Measurements from ENCODE around the gene PCDHGB3. TPM values are rescaled to one million over a fixed set of nuclear protein-coding genes. Genes with fewer than 3 reads are reported as not detected.
"Not testable (repeated sequence)": the region's sequence is repeated elsewhere in the genome, so short reads cannot be mapped to it uniquely, and the experiment has no call there.

Gene PCDHGB3
- total RNA-seq, 1 donor from 2014 or later, result 0.83 TPM

DNA sequence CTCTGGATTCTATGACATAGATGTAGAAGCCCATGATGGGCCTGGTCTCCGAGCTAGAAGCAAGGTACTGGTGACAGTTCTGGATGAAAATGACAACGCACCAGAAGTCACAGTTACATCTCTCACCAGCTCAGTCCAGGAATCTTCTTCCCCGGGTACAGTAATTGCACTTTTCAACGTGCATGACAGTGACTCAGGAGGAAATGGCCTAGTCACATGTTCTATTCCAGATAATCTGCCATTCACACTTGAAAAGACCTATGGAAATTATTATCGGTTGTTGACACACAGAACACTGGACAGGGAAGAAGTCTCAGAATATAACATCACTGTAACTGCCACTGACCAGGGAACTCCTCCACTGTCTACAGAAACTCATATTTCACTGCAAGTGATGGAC lies 13.9 kb upstream of the PCDHGB3 start:
- DNase-seq (ENCODE audit: low spot score), result no peak
- no peak for ATAC-seq

DNA sequence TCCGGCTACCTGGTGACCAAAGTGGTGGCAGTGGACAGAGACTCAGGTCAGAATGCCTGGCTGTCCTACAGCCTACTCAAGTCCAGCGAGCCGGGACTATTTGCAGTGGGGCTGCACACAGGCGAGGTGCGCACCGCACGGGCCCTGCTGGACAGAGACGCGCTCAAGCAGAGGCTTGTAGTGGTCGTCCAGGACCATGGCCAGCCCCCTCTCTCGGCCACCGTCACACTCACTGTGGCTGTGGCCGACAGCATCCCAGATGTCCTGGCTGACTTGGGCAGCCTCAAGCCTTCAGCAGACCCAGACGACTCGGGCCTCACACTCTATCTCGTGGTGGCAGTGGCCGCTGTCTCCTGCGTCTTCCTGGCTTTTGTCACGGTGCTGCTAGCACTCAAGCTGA lies 13.1 kb upstream of the PCDHGB3 start:
- DNase-seq (ENCODE audit: low spot score) (no peak), ATAC-seq (no peak)

DNA sequence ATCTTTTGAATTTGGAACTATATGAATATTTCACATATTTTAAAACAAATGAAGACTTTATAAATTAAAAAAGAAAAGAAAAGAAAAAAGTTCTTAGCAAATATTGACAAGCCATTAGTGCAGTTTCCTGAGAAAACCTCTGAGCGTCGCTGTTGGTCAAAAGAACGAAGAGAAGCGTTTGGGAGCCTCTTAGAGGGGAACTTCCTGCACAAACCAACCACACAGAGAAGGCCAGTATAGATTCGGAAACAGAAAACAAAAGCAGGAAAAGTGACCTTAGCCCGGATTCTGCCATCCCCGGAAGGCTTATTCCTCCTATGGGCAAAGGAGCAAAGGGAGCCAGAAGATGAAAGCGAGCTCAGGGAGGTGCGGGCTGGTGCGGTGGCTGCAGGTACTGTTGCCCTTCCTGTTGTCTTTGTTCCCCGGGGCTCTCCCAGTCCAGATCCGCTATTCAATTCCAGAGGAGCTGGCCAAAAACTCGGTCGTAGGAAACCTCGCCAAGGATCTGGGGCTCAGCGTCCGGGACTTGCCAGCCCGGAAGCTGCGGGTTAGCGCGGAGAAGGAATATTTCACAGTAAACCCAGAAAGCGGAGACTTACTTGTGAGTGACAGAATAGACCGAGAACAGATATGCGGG lies 10.1 kb upstream of the PCDHGB3 start, which contains the start of gene PCDHGB2:
Gene PCDHGB2 (plus strand): TSS at position 205 of the 637 bp plus-strand sequence. CDS start 142 bp downstream, at position 347.
- no peak for DNase-seq (ENCODE audit: low spot score)
- ATAC-seq, result peak; percentile 41

- no peak for DNase-seq (ENCODE audit: low spot score)
- ATAC-seq, result no peak
These were observed 9.4 kb upstream of the PCDHGB3 start for GRCh38 chr5:141360685-141361084.

- ATAC-seq (no peak), DNase-seq (ENCODE audit: low spot score) (no peak)
These were observed 7.3 kb upstream of the PCDHGB3 start for GRCh38 chr5:141362719-141363118.

DNA sequence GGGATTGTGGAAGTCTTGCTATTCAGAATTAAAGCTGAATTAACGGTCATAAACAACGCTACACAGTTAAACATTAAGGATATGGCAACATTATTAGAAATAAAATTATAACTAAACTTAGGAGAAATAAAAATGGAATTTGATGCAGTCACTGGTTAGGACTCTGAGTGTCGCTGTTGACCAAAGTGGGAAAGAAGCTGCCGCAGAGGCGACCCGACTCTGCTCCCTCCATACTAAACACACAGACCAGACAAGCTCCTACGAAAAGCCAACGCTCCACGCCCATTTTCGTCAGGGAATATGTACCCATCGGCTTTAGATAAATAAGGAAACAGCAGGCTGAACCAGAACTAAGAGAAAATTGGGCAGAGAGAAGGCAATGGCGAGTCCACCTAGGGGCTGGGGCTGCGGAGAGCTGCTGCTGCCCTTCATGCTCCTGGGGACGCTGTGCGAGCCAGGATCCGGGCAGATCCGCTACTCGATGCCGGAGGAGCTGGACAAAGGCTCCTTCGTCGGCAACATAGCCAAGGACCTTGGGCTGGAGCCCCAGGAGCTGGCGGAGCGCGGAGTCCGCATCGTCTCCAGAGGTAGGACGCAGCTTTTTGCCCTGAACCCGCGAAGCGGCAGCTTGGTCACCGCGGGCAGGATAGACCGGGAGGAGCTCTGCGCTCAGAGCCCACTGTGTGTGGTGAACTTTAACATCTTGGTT lies 5.9 kb upstream of the PCDHGB3 start, which contains the start of gene PCDHGA5:
Gene PCDHGA5 (plus strand): TSS at position 211 of the 709 bp plus-strand sequence. CDS start 169 bp downstream, at position 380.
- DNase-seq (ENCODE audit: low spot score), result no peak
- ATAC-seq, result no peak

DNA sequence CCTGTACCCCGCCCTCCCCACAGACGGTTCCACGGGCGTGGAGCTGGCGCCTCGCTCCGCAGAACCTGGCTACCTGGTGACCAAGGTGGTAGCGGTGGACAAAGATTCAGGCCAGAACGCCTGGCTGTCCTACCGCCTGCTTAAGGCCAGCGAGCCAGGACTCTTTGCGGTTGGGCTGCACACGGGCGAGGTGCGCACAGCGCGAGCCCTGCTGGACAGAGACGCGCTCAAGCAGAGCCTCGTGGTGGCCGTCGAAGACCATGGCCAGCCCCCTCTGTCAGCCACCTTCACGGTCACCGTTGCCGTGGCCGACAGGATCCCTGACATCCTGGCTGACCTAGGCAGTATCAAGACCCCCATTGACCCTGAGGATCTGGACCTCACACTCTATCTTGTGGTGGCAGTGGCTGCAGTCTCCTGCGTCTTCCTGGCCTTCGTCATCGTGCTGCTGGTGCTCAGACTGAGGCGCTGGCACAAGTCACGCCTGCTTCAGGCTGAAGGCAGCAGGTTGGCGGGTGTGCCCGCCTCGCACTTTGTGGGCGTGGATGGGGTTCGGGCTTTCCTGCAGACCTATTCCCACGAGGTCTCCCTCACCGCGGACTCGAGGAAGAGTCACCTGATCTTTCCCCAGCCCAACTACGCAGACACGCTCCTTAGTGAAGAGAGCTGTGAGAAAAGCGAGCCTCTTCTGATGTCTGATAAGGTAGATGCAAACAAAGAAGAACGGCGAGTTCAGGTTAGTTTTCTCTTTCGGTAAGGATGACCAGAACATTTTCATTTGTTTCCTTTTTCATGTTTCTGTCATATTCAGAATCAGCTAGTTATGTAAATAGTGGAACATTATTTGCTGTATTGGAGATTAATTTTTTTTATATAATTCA lies 3.8 kb upstream of the PCDHGB3 start:
- DNase-seq (ENCODE audit: low spot score) (no peak), ATAC-seq (no peak)

DNA sequence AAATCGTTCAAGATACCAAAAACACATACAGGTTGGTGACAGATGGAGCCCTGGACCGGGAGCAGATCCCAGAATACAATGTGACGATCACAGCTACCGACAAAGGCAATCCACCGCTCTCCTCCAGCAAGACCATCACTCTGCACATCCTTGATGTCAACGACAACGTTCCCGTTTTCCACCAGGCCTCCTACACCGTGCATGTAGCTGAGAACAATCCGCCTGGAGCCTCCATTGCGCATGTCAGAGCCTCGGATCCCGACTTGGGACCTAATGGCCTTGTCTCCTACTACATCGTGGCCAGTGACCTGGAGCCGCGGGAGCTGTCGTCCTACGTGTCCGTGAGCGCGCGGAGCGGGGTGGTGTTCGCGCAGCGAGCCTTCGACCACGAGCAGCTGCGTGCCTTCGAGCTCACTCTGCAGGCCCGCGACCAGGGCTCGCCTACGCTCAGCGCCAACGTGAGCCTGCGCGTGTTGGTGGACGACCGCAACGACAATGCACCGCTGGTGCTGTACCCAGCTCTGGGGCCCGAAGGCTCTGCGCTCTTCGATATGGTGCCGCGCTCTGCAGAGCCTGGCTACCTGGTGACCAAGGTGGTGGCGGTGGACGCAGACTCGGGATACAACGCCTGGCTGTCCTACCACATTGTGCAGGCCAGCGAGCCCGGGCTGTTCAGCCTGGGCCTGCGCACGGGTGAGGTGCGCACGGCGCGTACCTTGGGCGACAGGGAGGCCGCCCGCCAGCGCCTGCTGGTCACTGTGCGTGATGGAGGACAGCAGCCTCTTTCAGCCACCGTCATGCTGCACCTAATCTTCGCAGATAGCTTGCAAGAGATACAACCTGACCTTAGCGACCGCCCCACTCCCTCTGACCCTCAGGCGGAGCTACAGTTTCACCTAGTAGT lies 1.8 kb downstream of the PCDHGB3 start:
- ATAC-seq (no peak), DNase-seq (ENCODE audit: low spot score) (no peak)

DNA sequence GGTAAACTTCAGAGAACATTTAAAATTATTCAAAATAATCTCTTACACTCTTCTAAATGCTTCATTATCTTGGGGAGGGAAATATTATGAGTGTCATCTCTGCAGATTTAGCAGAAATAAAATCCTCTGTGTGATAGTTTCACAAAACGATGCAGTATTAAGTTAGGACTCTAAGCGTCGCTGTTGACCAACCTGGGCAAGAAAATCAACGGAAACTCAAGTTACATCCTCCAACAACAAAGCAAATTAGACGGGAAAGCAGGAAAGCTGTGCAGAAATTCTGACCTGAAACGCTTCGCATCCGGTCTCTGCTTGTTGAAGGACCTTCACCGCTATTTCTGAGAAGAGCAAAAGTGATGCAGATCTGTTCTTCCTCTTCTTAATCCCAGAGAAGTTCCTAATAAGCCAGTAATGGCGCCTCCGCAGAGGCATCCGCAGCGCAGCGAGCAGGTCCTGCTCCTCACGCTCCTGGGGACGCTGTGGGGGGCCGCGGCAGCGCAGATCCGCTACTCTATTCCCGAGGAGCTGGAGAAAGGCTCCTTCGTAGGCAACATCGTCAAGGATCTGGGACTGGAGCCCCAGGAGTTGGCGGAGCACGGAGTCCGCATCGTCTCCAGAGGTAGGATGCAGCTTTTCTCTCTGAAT lies 3.8 kb downstream of the PCDHGB3 start, which contains the start of gene PCDHGA6:
Gene PCDHGA6 (plus strand): TSS at position 219 of the 645 bp plus-strand sequence. CDS start 193 bp downstream, at position 412.
- DNase-seq (ENCODE audit: low spot score) (no peak), ATAC-seq (no peak)

DNA sequence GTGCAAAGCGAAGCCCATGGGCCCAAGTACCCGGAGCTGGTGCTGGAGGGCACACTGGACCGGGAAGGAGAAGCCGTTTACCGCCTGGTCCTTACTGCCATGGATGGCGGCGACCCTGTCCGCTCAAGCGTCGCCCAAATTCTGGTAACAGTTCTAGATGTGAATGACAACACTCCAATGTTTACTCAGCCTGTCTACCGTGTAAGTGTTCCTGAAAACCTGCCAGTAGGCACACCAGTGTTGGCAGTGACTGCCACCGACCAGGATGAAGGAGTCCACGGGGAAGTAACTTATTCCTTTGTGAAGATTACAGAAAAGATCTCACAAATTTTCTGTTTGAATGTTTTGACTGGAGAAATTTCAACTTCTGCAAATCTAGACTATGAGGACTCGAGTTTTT lies 4.6 kb downstream of the PCDHGB3 start:
- DNase-seq (ENCODE audit: low spot score), result no peak
- ATAC-seq, result no peak

DNA sequence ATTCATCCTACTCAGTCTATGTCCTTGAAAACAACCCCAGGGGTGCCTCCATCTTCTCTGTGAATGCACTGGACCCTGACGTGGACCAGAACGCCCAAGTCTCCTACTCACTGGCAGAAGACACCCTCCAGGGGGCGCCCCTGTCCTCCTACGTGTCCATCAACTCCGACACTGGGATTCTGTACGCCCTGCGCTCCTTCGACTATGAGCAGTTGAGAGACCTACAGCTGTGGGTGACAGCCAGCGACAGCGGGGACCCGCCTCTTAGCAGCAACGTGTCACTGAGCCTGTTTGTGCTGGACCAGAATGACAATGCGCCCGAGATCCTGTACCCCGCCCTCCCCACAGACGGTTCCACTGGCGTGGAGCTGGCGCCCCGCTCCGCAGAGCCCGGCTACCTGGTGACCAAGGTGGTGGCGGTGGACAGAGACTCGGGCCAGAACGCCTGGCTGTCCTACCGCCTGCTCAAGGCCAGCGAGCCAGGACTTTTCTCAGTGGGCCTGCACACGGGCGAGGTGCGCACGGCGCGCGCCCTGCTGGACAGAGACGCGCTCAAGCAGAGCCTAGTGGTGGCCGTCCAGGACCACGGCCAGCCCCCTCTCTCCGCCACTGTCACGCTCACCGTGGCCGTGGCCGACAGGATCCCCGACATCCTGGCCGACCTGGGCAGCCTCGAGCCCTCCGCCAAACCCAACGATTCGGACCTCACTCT lies 5.6 kb downstream of the PCDHGB3 start:
- ATAC-seq; DNase-seq (ENCODE audit: low spot score): not testable (repeated sequence)

DNA sequence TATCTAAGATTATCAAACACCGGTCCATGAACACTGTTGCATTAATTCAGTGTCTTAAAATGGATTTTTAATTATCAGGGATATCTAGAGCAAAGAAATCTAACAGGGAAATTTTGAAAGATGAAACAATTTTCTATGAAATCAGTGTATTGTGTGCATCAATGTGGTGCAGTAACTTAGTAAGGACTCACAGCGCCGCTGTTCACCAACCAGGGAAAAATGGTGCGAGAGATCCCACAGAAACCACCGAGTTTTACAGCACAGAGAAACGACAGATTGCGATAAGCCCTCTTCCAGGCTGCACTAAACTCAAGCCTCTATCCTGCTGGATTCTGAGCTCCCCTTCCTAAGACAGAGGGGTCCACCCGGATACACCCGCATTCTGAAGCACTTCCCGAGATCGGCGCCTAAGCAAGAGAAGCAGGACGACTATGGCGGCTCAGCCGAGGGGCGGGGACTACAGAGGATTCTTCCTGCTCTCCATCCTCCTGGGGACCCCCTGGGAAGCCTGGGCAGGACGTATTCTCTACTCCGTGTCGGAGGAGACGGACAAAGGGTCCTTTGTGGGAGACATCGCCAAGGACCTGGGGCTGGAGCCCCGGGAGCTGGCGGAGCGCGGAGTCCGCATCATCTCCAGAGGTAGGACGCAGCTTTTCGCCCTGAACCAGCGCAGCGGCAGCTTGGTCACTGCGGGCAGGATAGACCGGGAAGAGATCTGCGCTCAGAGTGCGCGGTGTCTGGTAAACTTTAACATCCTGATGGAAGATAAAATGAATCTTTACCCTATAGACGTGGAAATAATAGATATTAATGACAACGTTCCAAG lies 12.6 kb downstream of the PCDHGB3 start, which contains the start of gene PCDHGA7:
Gene PCDHGA7 (plus strand): TSS at position 274 of the 826 bp plus-strand sequence. CDS start 158 bp downstream, at position 432.
- no peak for ATAC-seq
- DNase-seq (ENCODE audit: low spot score), result no peak

DNA sequence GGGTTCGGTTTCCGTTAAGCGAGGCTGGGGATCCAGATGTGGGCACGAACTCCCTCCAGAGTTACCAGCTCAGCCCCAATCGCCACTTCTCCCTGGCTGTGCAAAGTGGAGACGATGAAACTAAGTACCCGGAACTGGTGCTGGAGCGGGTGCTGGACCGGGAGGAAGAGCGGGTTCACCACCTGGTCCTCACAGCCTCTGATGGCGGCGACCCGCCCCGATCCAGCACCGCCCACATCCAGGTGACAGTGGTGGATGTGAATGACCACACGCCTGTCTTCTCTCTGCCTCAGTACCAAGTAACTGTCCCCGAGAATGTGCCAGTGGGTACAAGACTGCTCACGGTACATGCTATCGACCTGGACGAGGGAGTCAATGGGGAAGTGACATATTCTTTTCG lies 13.3 kb downstream of the PCDHGB3 start:
- ATAC-seq (no peak), DNase-seq (ENCODE audit: low spot score) (no peak)

- DNase-seq (ENCODE audit: low spot score) (no peak), ATAC-seq (no peak)
These were observed 14.6 kb downstream of the PCDHGB3 start for GRCh38 chr5:141384471-141385267.

DNA sequence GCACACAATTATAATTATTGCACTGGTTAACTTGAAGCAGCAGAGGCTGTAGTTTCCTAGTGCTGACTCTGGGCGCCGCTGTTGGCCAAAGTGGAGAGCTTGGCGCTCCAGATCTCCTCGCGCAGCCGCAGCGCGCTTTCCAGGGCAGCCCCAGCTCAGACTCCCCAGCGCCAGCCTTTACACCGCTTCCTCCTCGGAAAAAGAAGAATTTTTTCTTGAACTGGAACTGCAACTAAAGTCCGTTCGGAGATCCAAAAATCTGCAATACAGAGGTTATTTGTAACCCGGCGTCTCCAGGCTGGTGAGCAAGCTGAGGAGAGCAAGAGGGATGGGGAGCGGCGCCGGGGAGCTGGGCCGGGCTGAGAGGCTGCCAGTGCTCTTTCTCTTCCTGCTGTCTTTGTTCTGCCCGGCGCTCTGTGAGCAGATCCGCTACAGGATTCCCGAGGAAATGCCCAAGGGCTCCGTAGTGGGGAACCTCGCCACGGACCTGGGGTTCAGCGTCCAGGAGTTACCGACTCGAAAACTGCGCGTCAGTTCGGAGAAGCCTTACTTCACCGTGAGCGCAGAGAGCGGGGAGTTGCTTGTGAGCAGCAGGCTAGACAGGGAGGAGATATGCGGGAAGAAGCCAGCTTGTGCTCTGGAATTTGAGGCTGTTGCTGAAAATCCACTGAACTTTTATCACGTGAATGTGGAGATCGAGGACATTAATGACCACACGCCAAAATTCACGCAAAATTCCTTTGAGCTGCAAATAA lies 17.7 kb downstream of the PCDHGB3 start, which contains the start of gene PCDHGB4:
Gene PCDHGB4 (plus strand): TSS at position 142 of the 755 bp plus-strand sequence. CDS start 187 bp downstream, at position 329.
- ATAC-seq, result peak; percentile 97
- not testable (repeated sequence) for DNase-seq (ENCODE audit: low spot score)

DNA sequence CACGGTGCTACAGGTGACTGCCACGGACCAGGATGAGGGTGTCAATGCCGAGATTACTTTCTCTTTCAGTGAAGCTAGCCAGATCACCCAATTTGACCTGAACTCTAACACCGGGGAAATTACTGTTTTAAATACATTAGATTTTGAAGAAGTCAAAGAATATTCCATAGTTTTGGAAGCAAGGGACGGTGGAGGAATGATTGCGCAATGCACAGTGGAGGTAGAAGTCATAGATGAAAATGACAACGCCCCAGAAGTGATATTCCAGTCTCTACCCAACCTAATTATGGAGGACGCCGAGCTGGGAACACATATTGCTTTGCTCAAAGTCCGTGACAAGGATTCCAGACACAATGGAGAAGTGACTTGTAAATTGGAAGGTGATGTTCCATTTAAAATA lies 18.6 kb downstream of the PCDHGB3 start:
- no peak for ATAC-seq
- DNase-seq (ENCODE audit: low spot score), result no peak
